CD4-positive, alpha-beta T cell treated with Interleukin-12 subunit alpha and Interleukin-12 subunit beta, for 1 hour (primary cell): ENCODE measurements around the gene OR13G1.
"Not testable (repeated sequence)": the region's sequence is repeated elsewhere in the genome, so short reads cannot be mapped to it uniquely, and the experiment has no call there.

Experiments used
- DNase-seq: peaks from one replicate; pipeline ENCODE4 v3.0.0-alpha.2; 2020

Gene OR13G1

GRCh38 chr1:247679639-247680038 lies at the start of gene OR13G1:
Gene OR13G1, minus strand, starts transcription at chr1:247679739. Its CDS starts 6,698 bp downstream, at chr1:247673041.
- DNase-seq = no peak

- DNase-seq = no peak
These were observed 41.7 kb upstream of the OR13G1 start for GRCh38 chr1:247721222-247721621.

GRCh38 chr1:247716546-247716945 lies 37.0 kb upstream of the OR13G1 start, which contains the start of gene OR6F1:
Gene OR6F1, minus strand, starts transcription at chr1:247716646. Its CDS starts 3,891 bp downstream, at chr1:247712755.
- no peak for DNase-seq

- no peak for DNase-seq
These were observed 34.2 kb upstream of the OR13G1 start for GRCh38 chr1:247713753-247714152.

- DNase-seq = not testable (repeated sequence)
These were observed 31.1 kb upstream of the OR13G1 start for GRCh38 chr1:247710681-247711080.

- no peak for DNase-seq
These were observed 21.8 kb upstream of the OR13G1 start for GRCh38 chr1:247701338-247701737.

- DNase-seq = peak; percentile 23
These were observed 1.9 kb upstream of the OR13G1 start for GRCh38 chr1:247681288-247681897.

GRCh38 chr1:247680171-247680570 lies 632 bp upstream of the OR13G1 start:
- DNase-seq = no peak

GRCh38 chr1:247669225-247669624 lies 10.3 kb downstream of the OR13G1 start:
- DNase-seq = no peak

- DNase-seq = no peak
These were observed 23.2 kb downstream of the OR13G1 start for GRCh38 chr1:247656221-247656875.

- DNase-seq = no peak
These were observed 26.5 kb downstream of the OR13G1 start for GRCh38 chr1:247653040-247653439.

- DNase-seq = no peak
These were observed 31.7 kb downstream of the OR13G1 start for GRCh38 chr1:247647864-247648263.

- no peak for DNase-seq
These were observed 32.7 kb downstream of the OR13G1 start for GRCh38 chr1:247646867-247647266.

GRCh38 chr1:247642742-247643141 lies 36.8 kb downstream of the OR13G1 start:
- no peak for DNase-seq

- peak; percentile 21 for DNase-seq
These were observed 40.1 kb downstream of the OR13G1 start for GRCh38 chr1:247639381-247639981.

GRCh38 chr1:247638781-247639180 lies 40.8 kb downstream of the OR13G1 start:
- no peak for DNase-seq

GRCh38 chr1:247638011-247638410 lies 41.5 kb downstream of the OR13G1 start:
- no peak for DNase-seq

GRCh38 chr1:247627951-247628350 lies 51.6 kb downstream of the OR13G1 start:
- DNase-seq = no peak
